Uterus (tissue), 2 donors: Measurements from ENCODE around the gene P2RY1.

Experiments used
- POLR2A ChIP-seq, 2 donors: fragments of 450-650 bp; IDR thresholded peaks; one replicate each; pipeline ENCODE4 v1.6.1; 2016; ENCODE audit warnings: antibody characterized with exemption in 2 of 2, mild to moderate bottlenecking in 1 of 2, moderate library complexity in 1 of 2
- TF ChIP-seq, protein P1 (sequence below), 4 experiments: fragments of 200-600 bp in 2 of 4; fragments of 450-650 bp in 2 of 4; sonication (generic) in 2 of 4; IDR thresholded peaks; one replicate each; pipeline ENCODE4 v1.5.1; 2016 to 2019; ENCODE audit warnings: antibody characterized with exemption in 4 of 4, mild to moderate bottlenecking in 2 of 4, moderate library complexity in 1 of 4

DNA sequence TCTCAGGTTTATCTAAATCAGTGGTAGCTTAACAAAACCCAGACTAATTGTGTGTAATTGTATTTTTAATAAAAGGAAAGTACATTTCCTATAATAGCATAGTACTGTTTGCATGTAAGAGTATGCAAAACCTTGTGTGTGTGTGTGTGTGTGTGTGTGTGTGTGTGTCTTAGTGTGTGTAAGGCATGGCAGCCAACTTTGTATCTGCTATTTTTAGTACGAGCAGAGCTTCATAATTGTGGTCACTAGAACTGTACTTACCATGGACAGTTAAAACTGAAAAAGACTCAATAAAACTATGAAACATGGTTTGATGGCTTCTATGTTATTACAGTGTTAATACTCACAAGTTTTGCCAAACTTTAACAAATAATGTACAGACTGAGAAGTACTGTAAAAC, 6.2 kb downstream of the P2RY1 start:
- TF ChIP-seq, protein P1, sequence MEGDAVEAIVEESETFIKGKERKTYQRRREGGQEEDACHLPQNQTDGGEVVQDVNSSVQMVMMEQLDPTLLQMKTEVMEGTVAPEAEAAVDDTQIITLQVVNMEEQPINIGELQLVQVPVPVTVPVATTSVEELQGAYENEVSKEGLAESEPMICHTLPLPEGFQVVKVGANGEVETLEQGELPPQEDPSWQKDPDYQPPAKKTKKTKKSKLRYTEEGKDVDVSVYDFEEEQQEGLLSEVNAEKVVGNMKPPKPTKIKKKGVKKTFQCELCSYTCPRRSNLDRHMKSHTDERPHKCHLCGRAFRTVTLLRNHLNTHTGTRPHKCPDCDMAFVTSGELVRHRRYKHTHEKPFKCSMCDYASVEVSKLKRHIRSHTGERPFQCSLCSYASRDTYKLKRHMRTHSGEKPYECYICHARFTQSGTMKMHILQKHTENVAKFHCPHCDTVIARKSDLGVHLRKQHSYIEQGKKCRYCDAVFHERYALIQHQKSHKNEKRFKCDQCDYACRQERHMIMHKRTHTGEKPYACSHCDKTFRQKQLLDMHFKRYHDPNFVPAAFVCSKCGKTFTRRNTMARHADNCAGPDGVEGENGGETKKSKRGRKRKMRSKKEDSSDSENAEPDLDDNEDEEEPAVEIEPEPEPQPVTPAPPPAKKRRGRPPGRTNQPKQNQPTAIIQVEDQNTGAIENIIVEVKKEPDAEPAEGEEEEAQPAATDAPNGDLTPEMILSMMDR (IDR thresholded peaks at IDR 0.05), result no peak
- no peak for TF ChIP-seq POLR2A (IDR thresholded peaks at IDR 0.05)
